Amniotic epithelial cell (primary cell): ENCODE data around the gene MTR.

ENCODE experiments used
- DNase-seq: peaks from one replicate; pipeline ENCODE4 v3.0.0-alpha.2; 2010; ENCODE audit warnings: low read depth

The MTR gene

GRCh38 chr1:236795035-236795756, at the start of gene MTR:
MTR (plus strand) TSS chr1:236795292; CDS start chr1:236795704, 412 bp downstream.
- DNase-seq, result peak; percentile 96

GRCh38 chr1:236746785-236747184, 48.3 kb upstream of the MTR start:
- DNase-seq, result no peak

- no peak for DNase-seq
Measured at GRCh38 chr1:236747311-236747985, 47.6 kb upstream of the MTR start.

- no peak for DNase-seq
Measured at GRCh38 chr1:236748268-236748870, 46.7 kb upstream of the MTR start.

GRCh38 chr1:236750928-236751327, 44.2 kb upstream of the MTR start:
- no peak for DNase-seq

GRCh38 chr1:236751385-236751784, 43.7 kb upstream of the MTR start:
- DNase-seq, result no peak

GRCh38 chr1:236751935-236752334, 43.2 kb upstream of the MTR start:
- no peak for DNase-seq

GRCh38 chr1:236753516-236753915, 41.6 kb upstream of the MTR start:
- peak; percentile 55 for DNase-seq

GRCh38 chr1:236753964-236754363, 41.1 kb upstream of the MTR start:
- no peak for DNase-seq

- DNase-seq, result no peak
Measured at GRCh38 chr1:236754525-236755210, 40.4 kb upstream of the MTR start.

- DNase-seq, result no peak
Measured at GRCh38 chr1:236757640-236758039, 37.5 kb upstream of the MTR start.

GRCh38 chr1:236759252-236759859, 35.7 kb upstream of the MTR start:
- DNase-seq, result peak; percentile 41

- DNase-seq, result no peak
Measured at GRCh38 chr1:236760480-236760879, 34.6 kb upstream of the MTR start.

GRCh38 chr1:236760986-236761385, 34.1 kb upstream of the MTR start:
- no peak for DNase-seq

- no peak for DNase-seq
Measured at GRCh38 chr1:236761397-236762132, 33.5 kb upstream of the MTR start.

GRCh38 chr1:236762410-236762809, 32.7 kb upstream of the MTR start:
- DNase-seq, result peak; percentile 12

- no peak for DNase-seq
Measured at GRCh38 chr1:236765831-236766230, 29.3 kb upstream of the MTR start.

GRCh38 chr1:236766506-236766905, 28.6 kb upstream of the MTR start:
- no peak for DNase-seq

- DNase-seq, result no peak
Measured at GRCh38 chr1:236767276-236767675, 27.8 kb upstream of the MTR start.

GRCh38 chr1:236768601-236769000, 26.5 kb upstream of the MTR start:
- no peak for DNase-seq

GRCh38 chr1:236773919-236774318, 21.2 kb upstream of the MTR start:
- DNase-seq, result no peak

- peak; percentile 43 for DNase-seq
Measured at GRCh38 chr1:236774926-236775325, 20.2 kb upstream of the MTR start.
